ENCODE data around the gene RBCK1. TPM values are rescaled to one million over a fixed set of nuclear protein-coding genes. Genes with fewer than 3 reads are reported as not detected.

Gene RBCK1
- polyA plus RNA-seq, 1 donor from 2014 or later, result 38.4 TPM

- Histone ChIP-seq H3K9ac (ENCODE audit: low read length) (no peak overlapping the region), H3K4me2 (ENCODE audit: low read length) (no peak overlapping the region), H3K27me3 (ENCODE audit: insufficient read depth, low read depth, low read length) (no peaks in the 10 kb centered on the region), H3K9me3 (ENCODE audit: low read length) (no peaks in the 10 kb centered on the region), H3K4me3 (ENCODE audit: low read length) (no peak overlapping the region), H3K79me2 (replicated peaks; ENCODE audit: insufficient read depth, low read length) (no peaks in the 10 kb centered on the region), H3F3A (ENCODE audit: insufficient read depth, low read length, poor library complexity, severe bottlenecking) (no peaks in the 10 kb centered on the region), H3K36me3 (ENCODE audit: insufficient read depth, low read length) (no peaks in the 10 kb centered on the region), H2AFZ (ENCODE audit: low read depth, low read length) (no peak overlapping the region), H4K20me1 (ENCODE audit: insufficient read depth) (no peaks in the 10 kb centered on the region), H3K27ac (ENCODE audit: low read length) (no peak overlapping the region), H3K9me2 (ENCODE audit: insufficient read depth, low read length) (no peaks in the 10 kb centered on the region)
- TF ChIP-seq POLR2AphosphoS5 (IDR thresholded peaks at IDR 0.05) (no peak), SMC3 (conservative IDR thresholded peaks at IDR 0.05; ENCODE audit: poor library complexity) (no peak), REST (IDR thresholded peaks at IDR 0.05; ENCODE audit: borderline replicate concordance) (no peak), TAF1 (IDR thresholded peaks at IDR 0.05; ENCODE audit: low read depth) (no peak), RAD21 (conservative IDR thresholded peaks at IDR 0.05) (no peak), EZH2 (IDR thresholded peaks at IDR 0.05; ENCODE audit: borderline replicate concordance, insufficient read depth, low read length, poor library complexity, severe bottlenecking) (no peak), MXI1 (conservative IDR thresholded peaks at IDR 0.05; ENCODE audit: poor library complexity, severe bottlenecking) (no peak), CTCF (IDR thresholded peaks at IDR 0.05; ENCODE audit: poor library complexity, severe bottlenecking) (no peak), EP300 (conservative IDR thresholded peaks at IDR 0.05; ENCODE audit: poor library complexity, severe bottlenecking) (no peak)
Observed at GRCh38 chr20:472137-472846, 64.2 kb downstream of the RBCK1 start.

GRCh38 chr20:472889-473292, 64.8 kb downstream of the RBCK1 start:
- Histone ChIP-seq H3K36me3 (ENCODE audit: insufficient read depth, low read length) (no peaks in the 10 kb centered on the region), H2AFZ (ENCODE audit: low read depth, low read length) (no peak overlapping the region), H3K9ac (ENCODE audit: low read length) (no peak overlapping the region), H3K79me2 (replicated peaks; ENCODE audit: insufficient read depth, low read length) (no peaks in the 10 kb centered on the region), H3K4me3 (ENCODE audit: low read length) (no peak overlapping the region), H4K20me1 (ENCODE audit: insufficient read depth) (no peaks in the 10 kb centered on the region), H3K27ac (ENCODE audit: low read length) (no peak overlapping the region), H3K9me2 (ENCODE audit: insufficient read depth, low read length) (no peaks in the 10 kb centered on the region), H3K4me2 (ENCODE audit: low read length) (no peak overlapping the region), H3K9me3 (ENCODE audit: low read length) (no peaks in the 10 kb centered on the region), H3K27me3 (ENCODE audit: insufficient read depth, low read depth, low read length) (no peaks in the 10 kb centered on the region), H3F3A (ENCODE audit: insufficient read depth, low read length, poor library complexity, severe bottlenecking) (no peaks in the 10 kb centered on the region)
- TF ChIP-seq CTCF (IDR thresholded peaks at IDR 0.05; ENCODE audit: poor library complexity, severe bottlenecking), result no peak
- no peak for TF ChIP-seq RAD21 (conservative IDR thresholded peaks at IDR 0.05)
- no peak for TF ChIP-seq EZH2 (IDR thresholded peaks at IDR 0.05; ENCODE audit: borderline replicate concordance, insufficient read depth, low read length, poor library complexity, severe bottlenecking)
- TF ChIP-seq EP300 (conservative IDR thresholded peaks at IDR 0.05; ENCODE audit: poor library complexity, severe bottlenecking), result no peak
- no peak for TF ChIP-seq REST (IDR thresholded peaks at IDR 0.05; ENCODE audit: borderline replicate concordance)
- TF ChIP-seq POLR2AphosphoS5 (IDR thresholded peaks at IDR 0.05), result no peak
- no peak for TF ChIP-seq TAF1 (IDR thresholded peaks at IDR 0.05; ENCODE audit: low read depth)
- no peak for TF ChIP-seq SMC3 (conservative IDR thresholded peaks at IDR 0.05; ENCODE audit: poor library complexity)
- no peak for TF ChIP-seq MXI1 (conservative IDR thresholded peaks at IDR 0.05; ENCODE audit: poor library complexity, severe bottlenecking)

All from neural cell (in vitro differentiated cells).